Activated CD8-positive, alpha-beta memory T cell treated with anti-CD3 and anti-CD28 coated beads, Interleukin-2, amount 50 U/mL, for 24 hours (primary cell): ENCODE results near the gene ITGAL.
"Not testable (repeated sequence)": the region's sequence is repeated elsewhere in the genome, so short reads cannot be mapped to it uniquely, and the experiment has no call there.

ENCODE experiments used
- DNase-seq: peaks from one replicate; pipeline ENCODE4 v3.0.0-alpha.2; 2020; ENCODE audit errors: extremely low read depth

Gene ITGAL

GRCh38 chr16:30491744-30492308 is 19.3 kb downstream of the ITGAL start:
- DNase-seq, result no peak

DNA sequence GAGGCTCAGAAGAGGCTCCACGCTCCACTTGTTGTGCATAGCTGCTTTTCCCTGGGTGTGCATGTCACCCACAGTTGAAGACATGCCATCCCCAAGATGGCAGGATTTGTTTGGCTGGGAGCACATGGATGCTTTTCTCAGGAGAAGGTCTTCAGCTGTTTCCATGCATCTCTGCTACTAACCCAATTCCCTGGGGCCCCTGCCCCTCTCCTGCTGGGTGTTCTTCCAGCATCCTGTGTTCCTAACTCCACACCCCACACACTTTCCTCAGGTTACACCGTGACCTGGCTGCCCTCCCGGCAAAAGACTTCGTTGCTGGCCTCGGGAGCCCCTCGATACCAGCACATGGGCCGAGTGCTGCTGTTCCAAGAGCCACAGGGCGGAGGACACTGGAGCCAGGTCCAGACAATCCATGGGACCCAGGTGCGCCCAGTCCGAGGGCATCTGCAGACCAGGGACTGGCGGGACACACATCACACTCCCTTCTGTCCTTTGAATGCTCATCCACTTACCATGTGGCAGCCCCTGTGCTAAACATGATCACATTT is 21.5 kb downstream of the ITGAL start:
- DNase-seq, result no peak

DNA sequence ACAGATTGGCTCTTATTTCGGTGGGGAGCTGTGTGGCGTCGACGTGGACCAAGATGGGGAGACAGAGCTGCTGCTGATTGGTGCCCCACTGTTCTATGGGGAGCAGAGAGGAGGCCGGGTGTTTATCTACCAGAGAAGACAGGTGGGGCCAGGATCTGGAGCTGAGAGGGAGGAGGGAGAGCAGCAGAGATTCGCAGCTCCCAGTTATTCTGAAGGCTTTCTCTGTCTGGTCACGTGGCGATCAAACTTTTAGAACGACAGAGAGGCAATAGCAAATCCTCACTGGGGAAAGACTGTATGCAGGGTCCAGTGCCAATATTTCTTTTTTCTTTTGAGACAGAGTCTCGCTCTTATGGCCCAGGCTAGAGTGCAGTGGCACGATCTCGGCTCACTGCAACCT is 22.2 kb downstream of the ITGAL start:
- no peak for DNase-seq

- no peak for DNase-seq
Measured at GRCh38 chr16:30499284-30499683, 26.7 kb downstream of the ITGAL start.

- DNase-seq, result no peak
Measured at GRCh38 chr16:30503403-30504296, 31.1 kb downstream of the ITGAL start.

- DNase-seq, result no peak
Measured at GRCh38 chr16:30509081-30509765, 36.7 kb downstream of the ITGAL start.

GRCh38 chr16:30510376-30510938 is 37.9 kb downstream of the ITGAL start:
- DNase-seq, result no peak

GRCh38 chr16:30511509-30511908 is 39.0 kb downstream of the ITGAL start:
- no peak for DNase-seq

GRCh38 chr16:30515275-30515674 is 42.7 kb downstream of the ITGAL start:
- no peak for DNase-seq

GRCh38 chr16:30518552-30518951 is 46.0 kb downstream of the ITGAL start:
- no peak for DNase-seq

DNA sequence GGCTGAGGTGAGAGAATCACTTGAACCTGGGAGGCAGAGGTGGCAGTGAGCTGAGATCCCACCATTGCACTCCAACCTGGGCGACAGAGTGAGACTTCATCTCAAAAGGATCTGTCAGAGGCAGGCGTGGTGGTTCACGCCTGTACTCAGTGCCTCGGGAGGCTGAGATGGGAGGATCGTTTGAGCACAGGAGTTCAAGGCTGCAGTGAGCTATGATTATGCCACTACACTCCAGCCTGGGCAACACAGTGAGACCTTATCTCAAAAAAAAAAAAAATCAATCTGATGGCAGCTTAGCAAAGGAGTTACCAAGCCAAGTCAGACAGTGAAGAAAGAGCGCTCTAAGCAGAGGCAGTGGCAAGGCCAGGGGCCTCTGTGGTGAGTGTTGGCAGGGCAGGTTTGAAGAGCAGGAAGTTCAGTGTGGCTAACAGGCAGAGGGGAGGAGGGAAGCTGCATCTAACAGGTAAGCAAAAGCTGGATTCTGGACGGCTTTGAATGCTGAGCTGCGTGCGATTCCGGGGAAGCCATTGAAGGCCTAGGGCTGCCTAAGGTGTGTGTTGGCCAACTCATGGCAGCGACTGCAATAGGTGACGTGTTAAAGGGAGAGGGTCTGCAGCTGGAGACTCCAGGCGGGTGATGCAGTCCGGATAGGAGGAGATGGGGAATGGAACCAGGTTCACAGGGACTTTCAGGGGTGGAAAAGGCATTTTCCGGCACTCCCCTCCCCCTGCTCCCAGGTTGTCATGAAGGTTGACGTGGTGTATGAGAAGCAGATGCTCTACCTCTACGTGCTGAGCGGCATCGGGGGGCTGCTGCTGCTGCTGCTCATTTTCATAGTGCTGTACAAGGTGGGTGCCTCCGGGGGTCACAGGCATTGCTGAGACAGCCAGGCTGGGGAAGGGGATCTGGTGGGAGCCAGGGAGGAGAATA is 46.8 kb downstream of the ITGAL start:
- no peak for DNase-seq

DNA sequence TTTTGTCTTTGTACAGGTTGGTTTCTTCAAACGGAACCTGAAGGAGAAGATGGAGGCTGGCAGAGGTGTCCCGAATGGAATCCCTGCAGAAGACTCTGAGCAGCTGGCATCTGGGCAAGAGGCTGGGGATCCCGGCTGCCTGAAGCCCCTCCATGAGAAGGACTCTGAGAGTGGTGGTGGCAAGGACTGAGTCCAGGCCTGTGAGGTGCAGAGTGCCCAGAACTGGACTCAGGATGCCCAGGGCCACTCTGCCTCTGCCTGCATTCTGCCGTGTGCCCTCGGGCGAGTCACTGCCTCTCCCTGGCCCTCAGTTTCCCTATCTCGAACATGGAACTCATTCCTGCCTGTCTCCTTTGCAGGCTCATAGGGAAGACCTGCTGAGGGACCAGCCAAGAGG is 48.9 kb downstream of the ITGAL start:
- no peak for DNase-seq

DNA sequence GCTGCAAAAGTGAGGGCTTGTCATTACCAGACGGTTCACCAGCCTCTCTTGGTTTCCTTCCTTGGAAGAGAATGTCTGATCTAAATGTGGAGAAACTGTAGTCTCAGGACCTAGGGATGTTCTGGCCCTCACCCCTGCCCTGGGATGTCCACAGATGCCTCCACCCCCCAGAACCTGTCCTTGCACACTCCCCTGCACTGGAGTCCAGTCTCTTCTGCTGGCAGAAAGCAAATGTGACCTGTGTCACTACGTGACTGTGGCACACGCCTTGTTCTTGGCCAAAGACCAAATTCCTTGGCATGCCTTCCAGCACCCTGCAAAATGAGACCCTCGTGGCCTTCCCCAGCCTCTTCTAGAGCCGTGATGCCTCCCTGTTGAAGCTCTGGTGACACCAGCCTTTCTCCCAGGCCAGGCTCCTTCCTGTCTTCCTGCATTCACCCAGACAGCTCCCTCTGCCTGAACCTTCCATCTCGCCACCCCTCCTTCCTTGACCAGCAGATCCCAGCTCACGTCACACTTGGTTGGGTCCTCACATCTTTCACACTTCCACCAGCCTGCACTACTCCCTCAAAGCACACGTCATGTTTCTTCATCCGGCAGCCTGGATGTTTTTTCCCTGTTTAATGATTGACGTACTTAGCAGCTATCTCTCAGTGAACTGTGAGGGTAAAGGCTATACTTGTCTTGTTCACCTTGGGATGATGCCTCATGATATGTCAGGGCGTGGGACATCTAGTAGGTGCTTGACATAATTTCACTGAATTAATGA is 49.5 kb downstream of the ITGAL start:
- DNase-seq, result no peak

DNA sequence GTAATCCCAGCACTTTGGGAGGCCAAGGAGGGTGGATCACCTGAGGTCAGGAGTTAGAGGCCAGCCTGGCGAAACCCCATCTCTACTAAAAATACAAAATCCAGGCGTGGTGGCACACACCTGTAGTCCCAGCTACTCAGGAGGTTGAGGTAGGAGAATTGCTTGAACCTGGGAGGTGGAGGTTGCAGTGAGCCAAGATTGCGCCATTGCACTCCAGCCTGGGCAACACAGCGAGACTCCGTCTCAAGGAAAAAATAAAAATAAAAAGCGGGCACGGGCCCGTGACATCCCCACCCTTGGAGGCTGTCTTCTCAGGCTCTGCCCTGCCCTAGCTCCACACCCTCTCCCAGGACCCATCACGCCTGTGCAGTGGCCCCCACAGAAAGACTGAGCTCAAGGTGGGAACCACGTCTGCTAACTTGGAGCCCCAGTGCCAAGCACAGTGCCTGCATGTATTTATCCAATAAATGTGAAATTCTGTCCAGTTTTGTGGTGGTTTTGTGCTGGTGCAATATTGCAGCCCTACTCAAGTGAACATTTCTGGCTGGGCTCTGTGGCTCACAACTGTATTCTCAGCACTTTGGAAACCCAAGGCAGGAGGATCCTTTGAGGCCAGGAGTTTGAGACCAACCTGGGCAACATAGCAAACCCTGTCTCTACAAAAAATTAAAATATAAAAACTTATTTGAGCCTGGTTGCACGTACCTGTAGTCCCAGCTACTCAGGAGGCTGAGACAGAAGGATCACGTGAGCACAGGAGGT is 50.3 kb downstream of the ITGAL start:
- DNase-seq, result not testable (repeated sequence)

DNA sequence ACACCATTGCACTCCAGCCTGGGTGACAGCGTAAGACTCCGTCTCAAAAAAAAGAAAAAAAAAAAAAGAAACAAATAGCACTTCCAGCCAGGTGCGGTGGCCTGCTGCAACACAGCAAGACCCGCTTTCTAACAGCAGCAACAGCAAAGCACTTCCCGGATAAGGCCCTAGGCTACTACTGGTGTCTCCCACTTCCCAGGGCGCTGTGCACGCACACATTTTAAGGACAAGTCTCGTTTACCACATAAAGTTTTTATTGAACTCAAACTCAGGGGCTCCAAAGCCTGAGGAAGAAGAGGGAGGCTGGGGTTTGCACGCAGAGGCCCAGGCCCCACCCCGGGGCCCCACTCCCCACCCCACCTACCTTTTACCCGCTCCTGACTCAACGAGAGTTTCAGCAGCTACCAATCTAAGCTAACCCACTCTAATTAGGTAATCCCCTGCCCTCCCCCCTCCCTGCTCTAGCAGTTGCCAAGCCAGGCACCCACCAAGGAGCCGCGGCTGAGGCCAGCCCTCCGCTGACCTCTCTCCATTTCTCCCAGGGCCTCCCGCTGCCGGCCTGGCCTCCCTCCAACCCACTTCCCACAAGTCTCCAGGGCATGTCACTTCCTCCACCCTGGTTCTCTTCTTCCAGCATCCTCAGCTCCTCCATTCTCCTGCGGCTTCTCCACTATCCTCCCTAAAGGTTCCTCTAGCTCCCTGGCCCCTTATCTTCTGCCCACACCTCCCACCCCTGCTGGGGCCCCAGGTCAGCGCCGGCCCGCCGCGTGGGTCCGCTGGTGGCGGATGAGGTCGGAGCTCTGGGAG is 51.4 kb downstream of the ITGAL start:
- DNase-seq, result no peak

- no peak for DNase-seq
Measured at GRCh38 chr16:30524575-30525568, 52.3 kb downstream of the ITGAL start.

GRCh38 chr16:30525844-30526136 is 53.2 kb downstream of the ITGAL start:
- DNase-seq, result no peak
